Endothelial cell of umbilical vein (primary cell): ENCODE data around the gene COPS7A.

Source experiments
- CTCF ChIP-seq, 2 donors: IDR thresholded peaks; 1 replicate in 1 of 2; 2 replicates in 1 of 2; pipeline ENCODE4 v1.5.1; 2011; ENCODE audit warnings: low read length in 2 of 2, mild to moderate bottlenecking in 2 of 2, moderate library complexity in 2 of 2, control low read depth in 1 of 2, inconsistent platforms in 1 of 2, low read depth in 1 of 2; ENCODE audit not compliant: insufficient read depth in 1 of 2; ENCODE audit errors: extremely low read depth in 1 of 2
- EZH2 ChIP-seq: IDR thresholded peaks from 2 replicates; pipeline ENCODE4 v1.6.1; 2012; ENCODE audit warnings: borderline replicate concordance, low read depth, mild to moderate bottlenecking, moderate library complexity, low read length, inconsistent platforms; ENCODE audit not compliant: severe bottlenecking
- POLR2A ChIP-seq: IDR thresholded peaks from 2 replicates; pipeline ENCODE4 v1.6.1; 2012; ENCODE audit warnings: low read depth, mild to moderate bottlenecking, control low read depth, low read length
- POLR2AphosphoS5 ChIP-seq: IDR thresholded peaks from 2 replicates; pipeline ENCODE4 v1.6.1; 2012; ENCODE audit warnings: low read depth, mild to moderate bottlenecking, control low read depth, low read length, moderate library complexity; ENCODE audit not compliant: insufficient read depth

GRCh38 chr12:6745741-6746525 is 22.1 kb downstream of the COPS7A start:
- TF ChIP-seq POLR2A (no peak), CTCF (IDR thresholded peaks at IDR 0.05; ENCODE audit: extremely low read depth in 1 of 2, insufficient read depth in 1 of 2, low read depth in 1 of 2, low read length in 2 of 2) (no peak), EZH2 (no peak), POLR2AphosphoS5 (no peak)
